GM15510 (cell line): Measurements from ENCODE around the gene TPPP.

ENCODE experiments used
- POLR2A ChIP-seq: IDR thresholded peaks from 3 replicates; pipeline ENCODE4 v1.6.1; 2011; ENCODE audit warnings: borderline replicate concordance; ENCODE audit not compliant: insufficient read length; ENCODE audit errors: extremely low read depth

The TPPP gene

GRCh38 chr5:638501-639252 is 54.5 kb downstream of the TPPP start:
- no peak for TF ChIP-seq POLR2A

GRCh38 chr5:637581-638450 is 55.3 kb downstream of the TPPP start:
- TF ChIP-seq POLR2A, result no peak

GRCh38 chr5:636951-637350 is 56.2 kb downstream of the TPPP start:
- no peak for TF ChIP-seq POLR2A

- no peak for TF ChIP-seq POLR2A
Observed at GRCh38 chr5:635306-636055, 57.7 kb downstream of the TPPP start.

- TF ChIP-seq POLR2A, result no peak
Observed at GRCh38 chr5:634191-634590, 59.0 kb downstream of the TPPP start.

GRCh38 chr5:633501-633955 is 59.6 kb downstream of the TPPP start:
- TF ChIP-seq POLR2A, result no peak

GRCh38 chr5:627840-628239 is 65.3 kb downstream of the TPPP start:
- TF ChIP-seq POLR2A, result no peak

GRCh38 chr5:626850-627249 is 66.3 kb downstream of the TPPP start:
- no peak for TF ChIP-seq POLR2A

- no peak for TF ChIP-seq POLR2A
Observed at GRCh38 chr5:625516-625915, 67.6 kb downstream of the TPPP start.

- TF ChIP-seq POLR2A, result no peak
Observed at GRCh38 chr5:624951-625230, 68.3 kb downstream of the TPPP start.

GRCh38 chr5:624118-624950 is 68.8 kb downstream of the TPPP start:
- TF ChIP-seq POLR2A, result no peak

- TF ChIP-seq POLR2A, result no peak
Observed at GRCh38 chr5:623531-623930, 69.6 kb downstream of the TPPP start.

- TF ChIP-seq POLR2A, result no peak
Observed at GRCh38 chr5:622946-623522, 70.1 kb downstream of the TPPP start.

GRCh38 chr5:622359-622758 is 70.8 kb downstream of the TPPP start:
- TF ChIP-seq POLR2A, result no peak
